ENCODE data around the gene TMOD1.

- TF ChIP-seq POLR2A (IDR thresholded peaks at IDR 0.05) (no peak), CTCF (IDR thresholded peaks at IDR 0.05) (no peak)
These were observed 56.2 kb downstream of the TMOD1 start for GRCh38 chr9:97557606-97558095.
